OCI-LY7 (cell line): ENCODE measurements around the gene POLR2L. TPM values are rescaled to one million over a fixed set of nuclear protein-coding genes. Genes with fewer than 3 reads are reported as not detected.

Experiments
- BruUV-seq: library from RNA; stranded (reverse); fragments of 400-500 nt; replicated peaks from 2 replicates; lab custom pipeline; 2021; lab: Mats Ljungman, UMichigan
- CTCF ChIA-PET: fragments of 300-600 bp; sonication (Branson Sonifier 250); formaldehyde crosslinking; loops from one replicate; lab custom pipeline; 2022; ENCODE audit warnings: antibody characterized with exemption; ENCODE audit not compliant: unreplicated experiment; lab: Charles Lee
- POLR2A ChIA-PET: fragments of 300-600 bp; sonication (Branson Sonifier 250); formaldehyde crosslinking; loops from one replicate; lab custom pipeline; 2022; ENCODE audit warnings: antibody characterized with exemption; lab: Charles Lee
- DNase-seq: peaks from one replicate; pipeline ENCODE4 v3.0.0-alpha.2; 2015; ENCODE audit warnings: low spot score
- H2AFZ ChIP-seq: fragments of 200-600 bp; sonication (generic), shearing (Covaris generic); 2 replicates; pipeline ENCODE4 v1.6.1; 2014; ENCODE audit warnings: mild to moderate bottlenecking, antibody characterized with exemption, low read length, moderate library complexity
- H3K27ac ChIP-seq: fragments of 200-600 bp; sonication (generic); 2 replicates; pipeline ENCODE4 v1.5.1; 2014; ENCODE audit warnings: mixed run types, low read depth, mild to moderate bottlenecking, moderate library complexity, low read length, inconsistent platforms; ENCODE audit not compliant: poor library complexity, severe bottlenecking
- H3K36me3 ChIP-seq: fragments of 200-600 bp; sonication (generic); 2 replicates; pipeline ENCODE4 v1.6.1; 2014; ENCODE audit warnings: mild to moderate bottlenecking, antibody characterized with exemption, low read length, moderate library complexity, mixed read lengths; ENCODE audit not compliant: insufficient read depth
- H3K4me1 ChIP-seq: fragments of 200-600 bp; sonication (generic); 2 replicates; pipeline ENCODE4 v1.5.1; 2014; ENCODE audit warnings: mild to moderate bottlenecking, low read length; ENCODE audit not compliant: insufficient read depth, poor library complexity, severe bottlenecking
- H3K4me2 ChIP-seq: fragments of 200-600 bp; sonication (generic); 2 replicates; pipeline ENCODE4 v1.6.1; 2014; ENCODE audit warnings: mild to moderate bottlenecking, low read length
- H3K4me3 ChIP-seq: fragments of 200-600 bp; sonication (generic); 2 replicates; pipeline ENCODE4 v1.5.1; 2014; ENCODE audit warnings: mild to moderate bottlenecking, low read depth, low read length; ENCODE audit not compliant: poor library complexity, severe bottlenecking
- H3K79me2 ChIP-seq: fragments of 200-600 bp; sonication (generic); 2 replicates; pipeline ENCODE4 v1.6.1; 2016; ENCODE audit warnings: low read depth, mild to moderate bottlenecking, low read length, moderate library complexity, mixed read lengths; ENCODE audit not compliant: insufficient read depth
- H3K9me2 ChIP-seq: fragments of 200-600 bp; sonication (generic); 2 replicates; pipeline ENCODE4 v1.6.1; 2016; ENCODE audit warnings: mild to moderate bottlenecking, low read length, mixed read lengths; ENCODE audit not compliant: insufficient read depth
- H3K9me3 ChIP-seq: fragments of 200-600 bp; sonication (generic); 2 replicates; pipeline ENCODE4 v1.6.1; 2014; ENCODE audit warnings: mild to moderate bottlenecking, mixed run types, low read length, mixed read lengths
- H4K20me1 ChIP-seq: fragments of 200-600 bp; sonication (generic); 2 replicates; pipeline ENCODE4 v1.6.1; 2014; ENCODE audit warnings: mild to moderate bottlenecking, antibody characterized with exemption, low read length, moderate library complexity, mixed read lengths; ENCODE audit not compliant: insufficient read depth
- CTCF ChIP-seq: fragments of 200-600 bp; sonication (generic); conservative IDR thresholded peaks from 2 replicates; pipeline ENCODE4 v1.5.1; 2014; ENCODE audit warnings: mild to moderate bottlenecking, antibody characterized with exemption, low read length, moderate library complexity, mixed read lengths
- EZH2phosphoT487 ChIP-seq: fragments of 200-600 bp; sonication (generic); IDR thresholded peaks from 2 replicates; pipeline ENCODE4 v1.6.1; 2018; ENCODE audit warnings: low read depth, borderline replicate concordance, mild to moderate bottlenecking, mixed run types, antibody characterized with exemption, low read length, moderate library complexity, mixed read lengths
- intact Hi-C: fragments of 100-400 bp; cut with micrococcal nuclease; formaldehyde crosslinking; loops from one replicate; pipeline ENCODE4 v1.10.0; 2022; ENCODE audit not compliant: unreplicated experiment
- total RNA-seq, 2 experiments: library from RNA; depleted of rRNA in 1 of 2; stranded (reverse); fragments of >200 nt in 1 of 2; shearing (Covaris generic) in 1 of 2; gene quantifications; 2 replicates each; pipeline ENCODE4 v1.2.3, GENCODE V29; 2014 to 2022

Gene POLR2L
- total RNA-seq, 2 experiments from 2014 or later, result 88.3 to 206 TPM

- Histone ChIP-seq H2AFZ (no peak overlapping the region), H3K4me1 (no peaks in the 10 kb centered on the region), H3K79me2 (no peaks in the 10 kb centered on the region), H4K20me1 (no peaks in the 10 kb centered on the region), H3K36me3 (no peaks in the 10 kb centered on the region), H3K27ac (no peak overlapping the region), H3K4me2 (no peak overlapping the region), H3K9me3 (no peaks in the 10 kb centered on the region), H3K9me2 (no peaks in the 10 kb centered on the region), H3K4me3 (no peak overlapping the region)
- DNase-seq, result no peak
- BruUV-seq, result no TSS peak
- ChIA-PET POLR2A (interaction anchor here (0.6 to 0.7 kb wide), 3 partner anchors 10 to 983 kb away, joined by 3 to 5 read pairs (median 4); no protein-coding TSS in a partner anchor), CTCF (no interaction called here)
- TF ChIP-seq EZH2phosphoT487, result no peak
- no peak for TF ChIP-seq CTCF
- intact Hi-C loops, result no loop called here
Measured at GRCh38 chr11:867856-868358, 25.6 kb upstream of the POLR2L start.

- H3K79me2 ChIP-seq, result no peaks in the 10 kb centered on the region
- no peak overlapping the region for H3K4me2 ChIP-seq
- H3K36me3 ChIP-seq, result no peaks in the 10 kb centered on the region
- no TSS peak for BruUV-seq
- intact Hi-C loops, result no loop called here
- no peak for DNase-seq
- no peak overlapping the region for H3K4me3 ChIP-seq
- H3K9me3 ChIP-seq, result no peaks in the 10 kb centered on the region
- H3K4me1 ChIP-seq, result no peaks in the 10 kb centered on the region
- TF ChIP-seq EZH2phosphoT487 (no peak), CTCF (no peak)
- H2AFZ ChIP-seq, result no peak overlapping the region
- POLR2A ChIA-PET, result interaction anchor here (0.5 kb wide), 1 partner anchor 1575 kb away, joined by 6 read pairs; no protein-coding TSS in a partner anchor
- H3K27ac ChIP-seq, result no peak overlapping the region
- CTCF ChIA-PET, result no interaction called here
- no peaks in the 10 kb centered on the region for H4K20me1 ChIP-seq
- no peaks in the 10 kb centered on the region for H3K9me2 ChIP-seq
Measured at GRCh38 chr11:866481-866880, 24.2 kb upstream of the POLR2L start.
